Smooth muscle cell (in vitro differentiated cells): Measurements from ENCODE around the gene LIPK. TPM values are rescaled to one million over a fixed set of nuclear protein-coding genes. Genes with fewer than 3 reads are reported as not detected.

Experiments
- DNase-seq: peaks from one replicate; lab custom pipeline; 2025; ENCODE audit not compliant: unreplicated experiment; lab: John Stamatoyannopoulos, UW
- H2AFZ ChIP-seq: fragments of 200-600 bp; sonication (generic); 2 replicates; pipeline ENCODE4 v1.6.0; 2016; ENCODE audit warnings: antibody characterized with exemption, low read depth, mild to moderate bottlenecking
- H3F3A ChIP-seq: fragments of 200-600 bp; sonication (generic); 2 replicates; pipeline ENCODE4 v1.6.0; 2017; ENCODE audit warnings: antibody characterized with exemption, low read depth
- H3K27ac ChIP-seq: fragments of 200-600 bp; sonication (generic); 2 replicates; pipeline ENCODE4 v1.5.1; 2016; ENCODE audit warnings: low read depth, mild to moderate bottlenecking
- H3K27me3 ChIP-seq: fragments of 200-600 bp; sonication (generic); 2 replicates; pipeline ENCODE4 v1.6.1; 2016; ENCODE audit warnings: low read depth, mild to moderate bottlenecking
- H3K36me3 ChIP-seq: fragments of 200-600 bp; sonication (generic); 2 replicates; pipeline ENCODE4 v1.5.1; 2016; ENCODE audit warnings: low read depth
- H3K4me1 ChIP-seq: fragments of 200-600 bp; sonication (generic); 2 replicates; pipeline ENCODE4 v1.5.1; 2016; ENCODE audit warnings: low read depth
- H3K4me2 ChIP-seq: fragments of 200-600 bp; sonication (generic); 2 replicates; pipeline ENCODE4 v1.6.0; 2016; ENCODE audit warnings: mild to moderate bottlenecking
- H3K4me3 ChIP-seq: fragments of 200-600 bp; sonication (generic); 2 replicates; pipeline ENCODE4 v1.5.1; 2016; ENCODE audit warnings: mild to moderate bottlenecking
- H3K79me2 ChIP-seq: fragments of 200-600 bp; sonication (generic); 2 replicates; pipeline ENCODE4 v1.6.0; 2016; ENCODE audit warnings: low read depth, mild to moderate bottlenecking
- H3K9ac ChIP-seq: fragments of 200-600 bp; sonication (generic); 2 replicates; pipeline ENCODE4 v1.6.0; 2016; ENCODE audit warnings: low read depth
- H3K9me3 ChIP-seq: fragments of 200-600 bp; sonication (generic); replicated peaks from 2 replicates; pipeline ENCODE4 v1.5.1; 2016; ENCODE audit warnings: low read depth
- H4K20me1 ChIP-seq: fragments of 200-600 bp; sonication (generic); 2 replicates; pipeline ENCODE4 v1.6.0; 2016; ENCODE audit warnings: low read depth
- WGBS: methylation state at CpG from one replicate; pipeline ENCODE4 v1.1.7; 2016; ENCODE audit warnings: low lambda C conversion rate; 5-methylcytosine and 5-hydroxymethylcytosine counted together
- polyA plus RNA-seq: library from polyadenylated mRNA; unstranded; fragments of >200 nt; fragmentation: Nextera tagmentation; extraction: Ambion mirVana; gene quantifications from 2 replicates; pipeline ENCODE4 v1.2.1, GENCODE V29; 2016
- total RNA-seq: library from RNA; depleted of rRNA; stranded (reverse); fragments of >200 nt; gene quantifications from 2 replicates; pipeline ENCODE4 v1.2.3, GENCODE V29; 2014
- TF ChIP-seq, protein P1 (sequence below): fragments of 200-600 bp; sonication (generic); IDR thresholded peaks from 2 replicates; pipeline ENCODE4 v1.5.1; 2017; ENCODE audit warnings: borderline replicate concordance, mild to moderate bottlenecking, antibody characterized with exemption; ENCODE audit not compliant: insufficient read depth, poor library complexity, severe bottlenecking

Gene LIPK
- total and polyA plus RNA-seq, 2 experiments from 2014 or later, result 0.18 TPM; not detected in 1

DNA sequence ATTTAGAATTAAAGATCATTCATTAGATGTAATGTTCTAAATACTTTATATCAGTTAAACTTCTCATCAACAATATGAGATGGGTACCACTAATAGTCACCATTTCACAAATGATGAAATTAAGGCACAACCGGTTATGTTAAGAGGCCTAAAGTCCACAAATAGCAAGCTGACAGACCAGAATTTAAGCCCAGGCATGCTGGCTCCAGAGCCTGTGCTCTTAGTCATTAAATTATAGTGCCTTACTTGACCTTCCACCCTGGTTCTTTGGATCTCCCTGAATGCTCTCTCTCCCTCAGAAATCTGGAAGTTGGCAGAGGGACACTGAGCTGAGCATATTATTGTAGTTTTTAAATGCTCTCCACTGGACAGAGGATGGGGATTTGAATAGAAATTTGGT is 57.4 kb downstream of the LIPK start:
- Histone ChIP-seq H3K4me2 (no peak overlapping the region), H3K27ac (no peak overlapping the region), H3K27me3 (no peaks in the 10 kb centered on the region), H3K4me1 (no peaks in the 10 kb centered on the region), H3K36me3 (no peaks in the 10 kb centered on the region), H3K9ac (no peak overlapping the region), H3K79me2 (no peaks in the 10 kb centered on the region), H3K4me3 (no peak overlapping the region), H3F3A (no peaks in the 10 kb centered on the region), H4K20me1 (no peaks in the 10 kb centered on the region), H2AFZ (peak overlapping the region; percentile 28), H3K9me3 (no peaks in the 10 kb centered on the region)
- no peak for DNase-seq
- WGBS, result 54% methylated on average over 1 of the region's 1 CpG
- TF ChIP-seq, protein P1, sequence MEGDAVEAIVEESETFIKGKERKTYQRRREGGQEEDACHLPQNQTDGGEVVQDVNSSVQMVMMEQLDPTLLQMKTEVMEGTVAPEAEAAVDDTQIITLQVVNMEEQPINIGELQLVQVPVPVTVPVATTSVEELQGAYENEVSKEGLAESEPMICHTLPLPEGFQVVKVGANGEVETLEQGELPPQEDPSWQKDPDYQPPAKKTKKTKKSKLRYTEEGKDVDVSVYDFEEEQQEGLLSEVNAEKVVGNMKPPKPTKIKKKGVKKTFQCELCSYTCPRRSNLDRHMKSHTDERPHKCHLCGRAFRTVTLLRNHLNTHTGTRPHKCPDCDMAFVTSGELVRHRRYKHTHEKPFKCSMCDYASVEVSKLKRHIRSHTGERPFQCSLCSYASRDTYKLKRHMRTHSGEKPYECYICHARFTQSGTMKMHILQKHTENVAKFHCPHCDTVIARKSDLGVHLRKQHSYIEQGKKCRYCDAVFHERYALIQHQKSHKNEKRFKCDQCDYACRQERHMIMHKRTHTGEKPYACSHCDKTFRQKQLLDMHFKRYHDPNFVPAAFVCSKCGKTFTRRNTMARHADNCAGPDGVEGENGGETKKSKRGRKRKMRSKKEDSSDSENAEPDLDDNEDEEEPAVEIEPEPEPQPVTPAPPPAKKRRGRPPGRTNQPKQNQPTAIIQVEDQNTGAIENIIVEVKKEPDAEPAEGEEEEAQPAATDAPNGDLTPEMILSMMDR, result no peak

GRCh38 chr10:88764110-88764509 is 58.1 kb downstream of the LIPK start:
- Histone ChIP-seq H3K27me3 (no peaks in the 10 kb centered on the region), H3K9ac (no peak overlapping the region), H3K27ac (no peak overlapping the region), H3K36me3 (no peaks in the 10 kb centered on the region), H3K4me2 (no peak overlapping the region), H3F3A (no peaks in the 10 kb centered on the region), H3K4me1 (no peaks in the 10 kb centered on the region), H3K4me3 (no peak overlapping the region), H4K20me1 (no peaks in the 10 kb centered on the region), H3K9me3 (no peaks in the 10 kb centered on the region), H2AFZ (no peak overlapping the region), H3K79me2 (no peaks in the 10 kb centered on the region)
- DNase-seq, result no peak
- WGBS, result 85% methylated on average over 3 of the region's 3 CpGs
- TF ChIP-seq, protein P1, result no peak

DNA sequence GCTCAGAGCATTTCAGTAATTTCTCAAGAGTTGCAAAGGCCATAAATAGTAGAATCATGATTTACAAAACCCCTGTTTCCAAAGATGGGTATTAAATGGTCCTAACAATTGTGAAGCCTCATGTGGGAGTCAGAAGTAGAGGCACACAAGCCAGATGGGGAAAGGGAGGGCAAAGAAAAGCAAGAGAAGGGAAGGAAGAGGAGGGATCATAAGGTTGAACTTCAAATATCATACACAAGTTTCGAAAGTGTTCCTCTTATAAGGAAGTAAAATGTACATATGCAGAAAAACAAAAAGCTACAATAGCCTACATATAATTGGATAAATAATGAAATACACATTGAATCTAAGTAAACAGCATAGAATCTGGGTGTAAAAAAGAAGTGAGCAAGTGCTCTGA is 59.8 kb downstream of the LIPK start:
- TF ChIP-seq, protein P1, result no peak
- Histone ChIP-seq H2AFZ (no peak overlapping the region), H4K20me1 (no peaks in the 10 kb centered on the region), H3K4me1 (no peaks in the 10 kb centered on the region), H3K4me3 (no peak overlapping the region), H3K79me2 (no peaks in the 10 kb centered on the region), H3K27ac (no peak overlapping the region), H3K4me2 (no peak overlapping the region), H3K9ac (no peak overlapping the region), H3K9me3 (no peaks in the 10 kb centered on the region), H3F3A (no peaks in the 10 kb centered on the region), H3K27me3 (no peaks in the 10 kb centered on the region), H3K36me3 (no peaks in the 10 kb centered on the region)
- WGBS, result 86% methylated on average over 1 of the region's 1 CpG
- no peak for DNase-seq

DNA sequence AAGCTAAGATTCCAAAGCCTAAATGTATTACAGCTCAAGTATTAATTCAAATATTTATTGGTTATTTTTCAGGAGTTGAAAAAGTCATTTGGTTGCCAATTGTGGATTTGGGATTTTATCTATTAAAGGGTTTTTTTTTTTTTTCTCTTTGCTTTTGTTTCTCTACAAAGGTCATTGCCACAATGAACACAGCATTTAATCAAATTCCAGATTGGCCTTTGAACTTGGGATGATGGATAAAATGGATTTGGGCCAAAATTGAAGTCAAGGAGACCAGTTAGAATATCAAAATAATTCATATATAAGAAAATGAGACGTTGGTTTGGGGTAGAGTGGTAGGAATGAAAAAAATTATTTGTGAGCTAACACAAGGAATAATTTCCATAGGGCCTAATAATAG is 63.3 kb downstream of the LIPK start:
- no peaks in the 10 kb centered on the region for H3K9me3 ChIP-seq
- H3K36me3 ChIP-seq, result no peaks in the 10 kb centered on the region
- no peak for DNase-seq
- no peaks in the 10 kb centered on the region for H3K27me3 ChIP-seq
- no peaks in the 10 kb centered on the region for H4K20me1 ChIP-seq
- H3K4me3 ChIP-seq, result no peak overlapping the region
- no peaks in the 10 kb centered on the region for H3F3A ChIP-seq
- WGBS, result 84% methylated on average over 1 of the region's 1 CpG
- H3K79me2 ChIP-seq, result no peaks in the 10 kb centered on the region
- no peak overlapping the region for H3K4me2 ChIP-seq
- TF ChIP-seq, protein P1, result no peak
- no peaks in the 10 kb centered on the region for H3K4me1 ChIP-seq
- no peak overlapping the region for H3K9ac ChIP-seq
- no peak overlapping the region for H2AFZ ChIP-seq
- H3K27ac ChIP-seq, result no peak overlapping the region
